HepG2 (cell line): Measurements from ENCODE around the gene CPXM1. TPM values are rescaled to one million over a fixed set of nuclear protein-coding genes. Genes with fewer than 3 reads are reported as not detected.

Experiments
- BRCA1 ChIP-seq: sonication (generic); formaldehyde crosslinking; IDR thresholded peaks from 2 replicates; pipeline ENCODE4 v1.4.0; 2020; ENCODE audit warnings: missing genetic modification reagents
- PHF5A ChIP-seq: IDR thresholded peaks from one replicate; pipeline ENCODE4 v1.6.1; 2018; ENCODE audit warnings: low read depth, missing genetic modification reagents; ENCODE audit not compliant: unreplicated experiment
- polyA plus RNA-seq, 8 experiments: library from polyadenylated mRNA; depleted of rRNA in 3 of 8; stranded (reverse) in 7 of 8; unstranded in 1 of 8; fragments of >200 nt; fragmentation: Illumina TruSeq in 4 of 8; extraction: Trizol in 4 of 8; gene quantifications; 2 replicates each; pipeline versions ENCODE4 v1.2.1 to v1.2.3, GENCODE V29; 2011 to 2016; ENCODE audit warnings: low read depth in 4 of 8, missing spikeins in 1 of 8, mixed read lengths in 1 of 8; ENCODE audit not compliant: insufficient read depth in 1 of 8
- total RNA-seq, 5 experiments: library from RNA; depleted of rRNA; stranded (reverse); fragments of >200 nt; fragmentation: Illumina TruSeq; extraction: Trizol; gene quantifications; 2 replicates each; pipeline ENCODE4 v1.2.3, GENCODE V29; 2016; ENCODE audit warnings: low read depth in 1 of 5
- TF ChIP-seq, protein P1 (sequence below), 2 experiments: fragments of 450-650 bp in 1 of 2; sonication (generic) in 1 of 2; formaldehyde crosslinking in 1 of 2; IDR thresholded peaks; 2 replicates each; pipeline versions ENCODE4 v1.6.1 to v1.8.0; 2016 to 2022; ENCODE audit warnings: antibody characterized with exemption in 1 of 2, mild to moderate bottlenecking in 1 of 2, missing genetic modification reagents in 1 of 2

CPXM1 gene
- total and polyA plus RNA-seq, 2 of the 13 experiments (the other 11 are each of a cell fraction or from before 2014, with no cell fraction given): 0.07 TPM; not detected in 1

GRCh38 chr20:2746636-2747265, 53.7 kb downstream of the CPXM1 start (continued):
- TF ChIP-seq, protein P1, sequence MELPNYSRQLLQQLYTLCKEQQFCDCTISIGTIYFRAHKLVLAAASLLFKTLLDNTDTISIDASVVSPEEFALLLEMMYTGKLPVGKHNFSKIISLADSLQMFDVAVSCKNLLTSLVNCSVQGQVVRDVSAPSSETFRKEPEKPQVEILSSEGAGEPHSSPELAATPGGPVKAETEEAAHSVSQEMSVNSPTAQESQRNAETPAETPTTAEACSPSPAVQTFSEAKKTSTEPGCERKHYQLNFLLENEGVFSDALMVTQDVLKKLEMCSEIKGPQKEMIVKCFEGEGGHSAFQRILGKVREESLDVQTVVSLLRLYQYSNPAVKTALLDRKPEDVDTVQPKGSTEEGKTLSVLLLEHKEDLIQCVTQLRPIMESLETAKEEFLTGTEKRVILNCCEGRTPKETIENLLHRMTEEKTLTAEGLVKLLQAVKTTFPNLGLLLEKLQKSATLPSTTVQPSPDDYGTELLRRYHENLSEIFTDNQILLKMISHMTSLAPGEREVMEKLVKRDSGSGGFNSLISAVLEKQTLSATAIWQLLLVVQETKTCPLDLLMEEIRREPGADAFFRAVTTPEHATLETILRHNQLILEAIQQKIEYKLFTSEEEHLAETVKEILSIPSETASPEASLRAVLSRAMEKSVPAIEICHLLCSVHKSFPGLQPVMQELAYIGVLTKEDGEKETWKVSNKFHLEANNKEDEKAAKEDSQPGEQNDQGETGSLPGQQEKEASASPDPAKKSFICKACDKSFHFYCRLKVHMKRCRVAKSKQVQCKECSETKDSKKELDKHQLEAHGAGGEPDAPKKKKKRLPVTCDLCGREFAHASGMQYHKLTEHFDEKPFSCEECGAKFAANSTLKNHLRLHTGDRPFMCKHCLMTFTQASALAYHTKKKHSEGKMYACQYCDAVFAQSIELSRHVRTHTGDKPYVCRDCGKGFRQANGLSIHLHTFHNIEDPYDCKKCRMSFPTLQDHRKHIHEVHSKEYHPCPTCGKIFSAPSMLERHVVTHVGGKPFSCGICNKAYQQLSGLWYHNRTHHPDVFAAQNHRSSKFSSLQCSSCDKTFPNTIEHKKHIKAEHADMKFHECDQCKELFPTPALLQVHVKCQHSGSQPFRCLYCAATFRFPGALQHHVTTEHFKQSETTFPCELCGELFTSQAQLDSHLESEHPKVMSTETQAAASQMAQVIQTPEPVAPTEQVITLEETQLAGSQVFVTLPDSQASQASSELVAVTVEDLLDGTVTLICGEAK (IDR thresholded peaks at IDR 0.05): no peak
- TF ChIP-seq, protein P1 (CRISPR knock-in tag; IDR thresholded peaks at IDR 0.05): no peak
- TF ChIP-seq BRCA1 (CRISPR knock-in tag): no peak
- no peak for TF ChIP-seq PHF5A (CRISPR knock-in tag)
